HL-60/S4 treated with retinoic acid at 250 ng/mL for 4 days and 3 days (cell line): ENCODE data around the gene CASR.

Experiments
- in situ Hi-C: fragments of 300-500 bp; cut with MboI; formaldehyde crosslinking; loops from 2 replicates; pipeline ENCODE4 v1.7.0; 2022; ENCODE audit warnings: low sequenced_read_pairs

The CASR gene

DNA sequence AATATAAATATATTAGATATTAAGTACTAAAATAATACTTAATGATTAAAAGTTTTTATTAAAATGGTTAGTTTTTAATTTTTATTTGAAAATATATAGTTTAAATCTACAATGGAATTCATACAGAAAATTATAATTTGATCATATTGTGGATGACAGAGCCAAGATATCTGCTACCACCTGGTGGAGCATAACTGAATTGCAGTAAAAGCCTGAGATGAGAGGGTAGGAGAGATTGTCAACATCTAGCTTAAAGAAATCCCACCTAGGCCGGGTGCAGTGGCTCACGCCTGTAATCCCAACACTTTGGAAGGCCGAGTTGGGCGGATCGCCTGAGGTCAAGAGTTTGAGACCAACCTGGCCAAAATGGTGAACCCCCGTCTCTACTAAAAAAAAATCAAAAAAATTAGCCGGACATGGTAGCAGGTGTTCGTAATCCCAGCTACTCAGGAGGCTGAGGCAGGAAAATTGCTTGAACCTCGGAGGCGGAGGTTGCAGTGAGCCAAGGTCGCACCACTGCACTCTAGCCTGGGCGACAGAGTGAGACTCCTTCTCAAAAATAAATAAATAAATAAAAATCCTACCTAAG, 116.5 kb downstream of the CASR start:
- in situ Hi-C loops = no loop called here

DNA sequence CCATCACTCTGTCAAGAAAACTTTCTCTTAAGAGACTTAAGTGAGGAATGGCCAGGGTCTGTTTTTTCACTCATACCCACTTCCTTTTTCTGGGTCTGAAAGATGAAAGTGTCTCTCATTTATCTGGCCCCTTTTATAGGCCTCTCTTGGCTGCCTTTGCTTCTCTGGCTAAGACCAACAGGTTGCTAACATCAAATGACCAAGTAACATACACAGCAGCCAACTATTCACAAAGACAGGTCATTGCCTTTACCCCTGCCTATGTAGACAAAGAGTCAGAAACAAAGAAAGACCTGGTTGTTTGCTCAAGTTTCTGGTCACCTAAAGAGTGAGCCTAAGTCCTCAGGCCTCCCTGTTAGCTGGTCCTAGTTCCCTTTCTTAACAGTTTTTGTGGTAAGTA, 117.6 kb downstream of the CASR start:
- in situ Hi-C loops = no loop called here

DNA sequence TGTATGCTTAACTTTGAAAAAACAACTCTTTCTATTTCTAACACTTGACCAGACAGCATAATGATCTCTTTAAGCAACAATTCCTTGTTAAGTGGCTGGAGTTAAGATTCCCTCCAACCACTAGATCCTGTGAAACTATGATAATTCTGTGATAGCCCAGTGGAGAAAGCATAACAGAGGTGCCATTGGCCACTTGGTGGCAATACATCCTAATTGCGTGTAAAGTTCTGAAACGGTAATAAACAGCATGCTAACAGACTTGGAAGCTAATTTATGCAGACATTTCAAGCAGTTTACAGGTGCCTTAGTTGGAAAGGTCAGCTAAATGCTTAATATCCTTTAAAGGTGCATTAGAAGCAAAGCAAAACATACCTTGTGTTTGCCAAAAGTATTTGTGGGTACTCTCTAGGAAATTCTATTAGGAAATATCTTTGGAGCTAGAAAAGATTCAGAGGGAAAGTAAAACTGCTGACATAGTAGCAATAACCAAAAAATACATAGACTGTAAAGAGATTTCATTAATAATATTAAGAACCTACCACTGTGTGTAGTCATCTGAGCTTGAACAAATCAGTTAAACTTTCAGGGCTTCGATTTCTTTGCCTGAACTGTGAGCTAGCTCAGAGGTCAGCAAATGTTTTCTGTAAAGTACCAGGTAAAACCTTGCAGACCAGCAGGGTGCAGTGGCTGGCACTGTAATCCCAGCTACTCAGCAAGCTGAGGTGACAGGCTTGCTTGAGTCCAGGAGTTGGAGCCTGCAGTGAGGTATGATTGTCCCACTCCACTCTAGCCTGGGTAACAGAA, 122.6 kb downstream of the CASR start:
- in situ Hi-C loops = no loop called here

DNA sequence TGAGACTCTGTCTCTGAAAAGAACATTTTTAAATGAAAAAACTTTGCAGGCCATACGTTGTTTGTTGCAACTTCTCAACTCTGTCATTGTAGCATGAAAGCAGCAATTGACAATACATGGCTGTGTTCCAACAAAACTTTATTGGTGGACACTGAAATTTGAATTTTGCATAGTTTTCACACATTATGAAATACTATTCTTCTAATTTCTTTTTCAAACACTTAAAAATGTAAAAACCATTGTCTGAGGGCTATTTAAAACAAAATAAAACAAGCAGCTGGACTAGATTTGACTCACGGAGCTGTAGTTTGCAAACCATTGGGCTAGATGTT, 123.1 kb downstream of the CASR start:
- in situ Hi-C loops = no loop called here

DNA sequence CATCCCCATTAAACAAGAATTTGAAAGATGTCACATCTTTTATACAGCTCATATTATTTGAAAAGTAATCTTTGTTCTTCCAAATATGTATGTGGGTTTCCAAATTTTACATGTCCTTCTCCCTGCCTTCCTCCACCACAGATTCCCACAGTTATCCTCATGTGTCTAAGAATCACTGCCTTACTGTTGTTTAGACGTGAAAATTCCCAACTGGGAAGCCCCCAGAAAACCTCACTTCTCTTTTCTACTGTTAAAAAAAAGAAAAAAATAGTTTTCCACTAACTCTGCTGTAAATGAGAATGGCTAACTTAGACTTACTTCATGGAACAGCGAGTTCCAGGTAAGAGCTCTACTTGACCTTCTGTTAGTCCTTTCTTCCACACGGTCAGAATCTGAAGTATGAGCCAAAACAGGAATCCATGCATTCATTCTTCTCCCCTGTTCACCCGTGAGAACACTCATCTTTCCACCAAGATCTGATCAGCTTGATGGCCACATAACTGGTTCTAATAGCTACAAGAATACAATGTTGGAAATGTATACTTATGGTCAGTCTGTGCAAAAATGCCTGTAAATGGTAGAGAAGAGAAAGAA, 123.7 kb downstream of the CASR start:
- in situ Hi-C loops = no loop called here

DNA sequence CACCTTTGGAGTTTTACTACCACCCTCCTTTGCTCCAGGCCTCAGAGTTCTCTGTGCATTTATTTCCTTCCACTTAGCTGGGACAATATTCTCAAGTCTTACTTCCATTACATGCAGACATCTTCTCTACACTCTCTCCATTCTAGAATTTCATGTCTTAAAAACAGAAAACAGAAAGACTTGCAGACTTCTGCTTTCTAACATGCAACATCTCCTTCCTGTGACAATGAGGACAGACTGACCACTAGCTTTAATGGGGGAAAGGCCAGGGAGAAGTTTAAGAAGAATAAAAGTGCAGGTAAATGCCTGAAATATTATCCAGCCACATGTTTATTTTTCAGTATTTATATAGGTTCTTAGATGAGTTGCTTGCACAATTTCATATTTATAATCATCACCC, 124.5 kb downstream of the CASR start:
- in situ Hi-C loops = no loop called here

DNA sequence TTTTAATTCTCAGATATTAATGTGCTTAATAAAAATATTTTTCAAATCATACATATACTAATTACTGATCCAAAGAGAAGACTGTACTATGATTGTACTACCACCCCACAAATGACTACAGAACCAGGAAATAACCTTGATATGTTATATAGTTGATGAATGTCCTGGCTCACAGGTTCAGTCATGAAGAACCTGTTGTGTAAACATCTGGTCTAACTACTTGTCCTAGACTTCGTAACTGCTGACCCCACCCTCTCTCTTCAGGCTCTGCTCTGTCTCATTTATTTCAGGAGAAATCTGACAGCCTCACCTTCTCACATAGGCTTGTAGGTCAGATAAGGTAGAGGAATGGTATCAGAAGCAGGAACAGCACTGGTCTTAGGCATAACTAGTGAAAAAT, 126.9 kb downstream of the CASR start:
- in situ Hi-C loops = no loop called here

DNA sequence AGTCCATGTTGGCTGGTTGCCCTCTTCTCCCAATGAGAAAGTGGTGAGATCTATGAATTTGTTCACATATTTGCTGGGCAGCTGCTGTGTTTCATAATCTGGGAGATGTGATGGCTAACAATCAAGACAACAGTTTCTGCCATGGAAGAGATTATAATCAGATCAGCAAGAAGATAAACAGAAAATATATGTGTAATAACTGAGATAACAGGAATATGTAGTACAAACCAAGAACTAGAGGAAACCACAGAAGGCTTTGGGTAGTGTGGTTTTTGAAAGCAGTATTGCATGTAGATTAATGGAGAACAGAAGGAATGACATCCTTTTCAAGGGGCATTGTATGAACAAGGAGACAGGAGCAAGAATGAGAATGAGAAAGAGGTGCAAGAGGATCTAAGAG, 129.4 kb downstream of the CASR start:
- in situ Hi-C loops = no loop called here

DNA sequence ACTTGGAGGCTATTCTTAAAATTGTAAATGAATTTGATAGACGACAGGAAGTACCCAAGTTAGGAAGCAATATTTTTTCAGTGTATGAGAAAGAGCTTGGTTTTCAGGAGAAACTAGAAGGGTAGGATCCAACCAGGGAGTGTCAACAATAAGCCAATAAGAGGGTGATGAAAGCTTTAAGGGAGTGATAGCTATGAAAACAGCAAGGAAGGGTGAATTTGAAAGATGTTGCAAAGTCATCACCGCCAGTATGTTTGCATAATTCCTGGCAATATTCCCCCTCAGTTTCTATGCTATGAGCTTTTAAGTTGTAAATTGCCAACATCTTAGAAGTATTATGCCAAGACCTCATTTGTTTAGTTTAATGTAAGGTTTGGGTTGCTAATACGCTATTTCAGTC, 129.8 kb downstream of the CASR start:
- in situ Hi-C loops = no loop called here

DNA sequence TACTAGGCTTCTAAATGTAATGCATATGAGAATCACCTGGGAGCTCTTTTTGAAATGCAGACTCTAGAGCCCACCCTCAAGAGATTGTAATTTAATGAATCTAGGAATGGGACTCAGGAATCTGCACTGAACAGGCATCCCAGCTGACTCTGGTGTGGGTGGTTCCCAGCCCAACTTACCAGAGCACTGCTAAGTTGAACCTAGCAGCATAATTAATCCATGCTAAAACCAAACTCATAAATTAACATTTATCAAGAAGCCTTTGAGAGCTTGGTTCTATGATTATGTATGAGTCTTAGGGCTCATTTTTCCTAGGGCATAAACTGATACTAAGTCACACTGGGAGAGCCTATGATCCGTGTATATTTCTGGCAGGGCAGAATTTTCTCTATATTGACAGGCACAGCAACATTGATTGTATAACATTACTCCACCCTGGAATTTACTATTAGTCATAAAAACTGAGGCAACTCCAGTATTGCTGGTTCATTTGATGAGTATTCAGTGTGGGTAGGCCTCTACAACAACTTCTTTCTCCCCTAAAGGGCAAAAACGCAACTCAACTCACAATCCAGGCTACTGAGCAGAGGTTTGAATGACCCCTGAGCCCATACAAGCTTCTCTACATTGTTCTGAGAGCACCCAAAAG, 130.9 kb downstream of the CASR start:
- in situ Hi-C loops = no loop called here

DNA sequence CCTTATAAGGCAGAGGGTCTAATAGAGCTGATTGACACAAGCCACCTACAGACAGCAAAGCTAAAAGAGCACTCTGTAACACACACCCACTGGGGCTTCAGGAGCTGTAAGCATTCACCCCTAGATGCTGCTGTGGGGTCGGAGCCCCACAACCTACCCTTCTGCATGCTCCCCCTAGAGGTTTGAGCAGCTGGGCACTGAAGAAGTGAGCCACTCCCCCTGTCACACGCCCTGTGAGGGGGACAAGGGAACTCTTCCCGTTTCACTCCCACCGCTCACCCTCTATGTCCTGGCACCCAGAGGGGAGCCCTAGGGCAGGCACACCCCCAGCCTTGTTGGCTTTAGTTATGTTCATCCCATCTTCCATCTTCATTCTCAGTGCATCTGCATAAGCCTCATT, 132.2 kb downstream of the CASR start:
- in situ Hi-C loops = no loop called here

DNA sequence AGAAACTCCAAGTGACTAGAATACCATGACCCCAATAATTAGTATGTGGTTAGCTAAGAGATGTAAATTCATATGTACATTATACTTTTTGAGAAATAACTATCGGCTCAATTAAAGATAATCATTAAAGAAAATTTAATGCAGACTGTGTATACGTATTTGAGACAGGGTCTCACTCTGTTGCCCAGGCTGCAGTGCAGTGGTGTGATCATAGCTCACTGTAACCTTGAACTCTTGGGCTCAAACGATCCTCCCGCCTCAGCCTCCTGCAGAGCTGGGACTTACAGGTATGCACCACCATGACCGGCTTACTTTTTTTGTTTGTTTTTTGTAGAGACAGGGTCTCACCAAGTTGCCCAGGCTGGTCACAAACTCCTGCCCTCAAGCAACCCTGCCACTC, 132.9 kb downstream of the CASR start:
- in situ Hi-C loops = no loop called here

DNA sequence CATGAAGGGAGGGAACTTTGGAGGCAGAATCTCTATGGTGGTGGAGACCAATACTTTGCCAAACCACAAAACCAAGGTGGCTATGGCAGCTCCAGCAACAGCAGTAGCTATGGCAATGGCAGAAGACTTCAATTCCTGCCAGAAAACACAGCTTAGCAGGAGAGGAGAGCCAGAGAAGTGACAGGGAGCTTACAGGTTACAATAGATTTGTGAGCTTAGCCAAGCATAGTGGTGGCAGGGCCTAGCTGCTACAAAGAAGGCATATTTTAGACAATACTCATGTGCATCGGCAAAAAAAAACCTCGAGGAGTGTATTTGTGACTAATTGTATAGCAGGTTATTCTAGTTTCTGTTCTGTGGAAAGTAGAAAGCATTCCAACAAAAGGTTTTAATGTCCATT, 135.2 kb downstream of the CASR start:
- in situ Hi-C loops = no loop called here

DNA sequence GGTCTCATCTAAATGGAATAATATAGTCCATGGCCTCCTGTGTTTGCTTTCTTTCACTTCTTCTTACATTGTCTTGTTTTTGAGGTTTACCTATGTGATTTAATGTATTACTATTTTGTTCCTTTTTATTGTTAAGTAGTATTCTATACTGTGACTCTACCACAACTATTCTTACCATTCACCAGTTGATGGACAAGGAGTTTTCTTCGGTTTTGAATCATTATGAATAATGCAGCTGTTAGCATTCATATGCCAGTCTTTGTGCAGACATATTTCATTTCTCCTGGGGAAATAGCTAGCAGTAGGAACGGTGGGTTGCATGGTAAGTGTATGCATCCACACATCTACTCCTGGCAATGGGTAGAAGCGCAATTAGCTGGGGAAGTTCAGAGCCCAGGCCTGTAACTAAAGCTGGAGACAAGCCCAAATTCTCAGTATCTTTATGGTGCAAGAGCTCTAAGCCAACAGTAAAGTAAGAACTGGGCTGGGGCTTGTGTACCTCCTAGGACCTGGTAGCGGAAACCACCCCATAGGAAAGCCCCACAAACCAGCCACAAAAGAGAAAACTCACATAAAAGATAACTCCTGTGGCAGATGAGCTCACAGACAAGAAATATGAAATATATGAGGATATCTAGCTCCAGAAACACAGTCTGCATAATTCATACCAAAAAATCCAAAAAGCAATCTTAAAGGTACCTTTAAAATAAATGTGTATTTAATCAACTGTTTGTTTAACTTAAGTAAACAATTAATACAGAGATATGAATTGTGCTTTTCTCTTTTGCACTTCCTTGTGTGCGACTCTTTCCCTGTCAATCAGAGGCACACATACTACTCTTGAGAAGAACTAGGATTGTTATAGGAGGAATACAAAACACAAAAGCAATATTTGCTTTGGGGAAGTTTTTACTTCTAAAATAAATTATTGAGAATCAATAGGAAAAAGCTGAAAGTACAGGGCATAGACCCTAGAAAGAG, 138.9 kb downstream of the CASR start:
- in situ Hi-C loops = no loop called here

DNA sequence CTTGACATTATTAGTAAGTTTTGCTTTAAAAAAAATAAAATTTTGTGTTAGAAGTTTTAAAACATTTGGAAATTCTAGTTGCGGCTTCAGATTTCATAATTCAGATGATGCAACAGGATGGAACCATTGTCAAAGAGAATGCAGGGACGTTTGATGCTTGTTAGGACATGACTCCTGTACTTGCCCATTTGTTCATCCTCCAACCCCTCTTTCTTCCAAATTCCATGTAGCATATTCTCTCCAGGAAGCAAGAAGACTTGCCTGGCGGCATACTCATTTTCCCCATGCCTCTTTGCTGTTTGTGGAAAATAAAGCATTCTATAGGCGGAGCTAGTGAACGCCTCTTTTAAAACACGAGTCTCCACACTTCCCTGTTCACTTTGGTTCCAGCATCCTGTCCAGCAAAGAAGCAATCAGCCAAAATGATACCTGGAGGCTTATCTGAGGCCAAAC, 141.4 kb downstream of the CASR start, which contains the start of gene CSTA:
TSS of gene CSTA (plus strand) at position 378 of the 453 bp plus-strand sequence. CDS start at position 423, 45 bp downstream.
- in situ Hi-C loops = no loop called here

DNA sequence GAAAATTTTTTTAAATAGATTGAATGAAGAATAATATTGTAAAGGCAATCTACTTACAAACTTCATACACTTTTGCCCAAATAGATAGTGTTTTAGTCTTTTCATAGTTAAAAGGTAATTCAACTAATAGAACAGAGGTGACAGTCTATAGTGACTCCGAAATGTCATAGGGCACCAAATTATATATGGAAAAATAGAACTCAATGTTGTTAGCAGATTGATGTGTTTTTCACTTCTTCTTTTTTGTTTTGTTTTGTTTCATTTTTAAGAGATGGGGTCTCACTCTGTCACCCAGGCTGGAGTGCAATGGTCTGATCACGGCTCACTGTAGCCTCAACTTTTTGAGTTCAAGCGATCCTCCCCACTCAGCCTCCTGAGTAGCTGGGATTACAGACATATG, 142.3 kb downstream of the CASR start:
- in situ Hi-C loops = no loop called here

DNA sequence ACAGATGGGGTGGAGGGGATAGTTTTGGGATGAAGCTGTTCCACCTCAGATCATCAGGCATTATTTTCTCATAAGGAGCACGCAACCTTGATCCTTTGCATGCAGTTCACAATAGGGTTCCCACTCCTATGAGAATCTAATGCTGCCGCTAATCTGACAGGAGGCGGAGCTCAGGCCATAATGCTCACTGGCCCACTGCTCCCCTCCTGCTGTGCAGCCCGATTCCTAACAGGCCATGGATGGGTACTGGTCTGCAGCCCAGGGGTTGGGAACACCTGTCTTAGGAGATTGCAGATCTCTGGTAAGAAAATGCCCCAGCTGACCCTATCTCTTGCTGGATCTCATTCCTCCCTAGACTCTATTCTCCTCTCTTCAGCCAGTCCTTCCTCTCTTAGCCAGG, 148.4 kb downstream of the CASR start:
- in situ Hi-C loops = no loop called here

DNA sequence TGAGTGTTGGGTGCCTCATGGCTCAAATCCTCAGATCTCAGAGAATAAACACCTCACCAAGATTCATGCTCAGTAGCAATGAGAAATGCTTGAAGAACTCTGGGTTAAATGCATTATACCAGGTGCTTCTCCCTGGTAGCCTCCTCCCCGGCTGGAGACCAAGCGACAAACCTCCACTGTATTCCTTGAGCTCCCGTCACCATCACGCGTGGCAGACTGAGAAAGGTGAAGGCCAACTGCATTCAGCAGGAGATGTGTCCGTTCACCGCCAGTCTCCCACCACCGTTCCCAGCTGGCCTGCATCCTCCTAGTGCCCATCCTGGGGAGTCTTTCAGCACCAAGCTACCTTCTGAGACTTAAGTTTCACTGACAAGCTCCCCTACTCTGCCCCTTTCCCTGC, 149.1 kb downstream of the CASR start:
- in situ Hi-C loops = no loop called here
